SH-SY5Y (cell line): ENCODE measurements around the gene RELT.

Source experiments
- GATA2 ChIP-seq: IDR thresholded peaks from 2 replicates; pipeline ENCODE4 v1.6.1; 2011; ENCODE audit warnings: mild to moderate bottlenecking, low read depth, low read length
- GATA3 ChIP-seq: IDR thresholded peaks from 2 replicates; pipeline ENCODE4 v1.6.1; 2011; ENCODE audit warnings: low read depth, mild to moderate bottlenecking, low read length, moderate library complexity

DNA sequence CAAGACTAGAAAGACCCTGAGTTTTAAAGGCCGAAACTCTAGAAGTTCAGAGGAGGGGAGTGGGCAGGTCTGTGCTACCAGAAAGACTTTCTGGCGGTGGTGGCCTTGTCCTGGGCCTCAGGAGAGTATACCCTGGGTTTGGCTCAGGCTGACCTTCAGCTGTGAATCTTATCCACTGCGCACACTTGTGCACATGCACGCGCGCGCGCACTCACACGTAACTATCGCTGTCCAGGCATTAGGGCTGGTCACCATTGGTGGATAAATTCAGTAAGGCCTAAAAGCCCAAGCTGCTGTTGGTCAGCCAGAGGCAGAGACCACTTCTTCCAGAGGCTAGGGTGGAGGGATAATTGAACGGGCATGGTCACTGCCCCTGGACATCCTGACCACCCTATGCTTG, 43.0 kb upstream of the RELT start:
- TF ChIP-seq GATA2 (no peak), GATA3 (no peak)
